Lower lobe of right lung (tissue), 2 donors: ENCODE measurements around the gene LHFPL6. TPM values are rescaled to one million over a fixed set of nuclear protein-coding genes. Genes with fewer than 3 reads are reported as not detected.

Source experiments
- ATAC-seq, 2 donors: fragments of 200-7000 bp; cut with Tn5 transposase; one replicate each; pipeline ENCODE4 v1.9.1; 2020 to 2022; ENCODE audit warnings: mild to moderate bottlenecking in 2 of 2, moderate library complexity in 2 of 2
- DNase-seq: peaks from one replicate; pipeline ENCODE4 v3.0.0-alpha.2; 2020
- H3K27ac ChIP-seq: fragments of 200-600 bp; one replicate; pipeline ENCODE4 v1.8.0; 2022
- H3K27me3 ChIP-seq: fragments of 200-600 bp; one replicate; pipeline ENCODE4 v1.8.0; 2022; ENCODE audit warnings: low read depth
- H3K36me3 ChIP-seq: fragments of 200-600 bp; one replicate; pipeline ENCODE4 v1.8.0; 2022; ENCODE audit warnings: mild to moderate bottlenecking
- H3K4me1 ChIP-seq: fragments of 200-600 bp; one replicate; pipeline ENCODE4 v1.8.0; 2022
- H3K4me3 ChIP-seq: fragments of 200-600 bp; one replicate; pipeline ENCODE4 v1.8.0; 2022; ENCODE audit warnings: mild to moderate bottlenecking
- H3K9me3 ChIP-seq: fragments of 200-600 bp; one replicate; pipeline ENCODE4 v1.8.0; 2022
- intact Hi-C: fragments of 100-400 bp; cut with DNase I; formaldehyde crosslinking; loops from one replicate; pipeline ENCODE4 v1.11.0; 2022
- total RNA-seq: library from RNA; stranded (reverse); fragmentation: NEBNext Ultra II Directional; extraction: Animal tissue kit (Norgen Biotek cat#: 25700); gene quantifications from one replicate; pipeline ENCODE4 v1.2.1, GENCODE V29; 2021
- TF ChIP-seq, protein P1 (sequence below): fragments of 200-600 bp; IDR thresholded peaks from one replicate; pipeline ENCODE4 v1.8.0; 2022; ENCODE audit warnings: antibody characterized with exemption, mild to moderate bottlenecking
- donor health status: DM: no; HTN: yes; CAD: no; lungs with severe emphysema.

LHFPL6 gene
- total RNA-seq, 1 donor from 2014 or later, result 68.7 TPM

DNA sequence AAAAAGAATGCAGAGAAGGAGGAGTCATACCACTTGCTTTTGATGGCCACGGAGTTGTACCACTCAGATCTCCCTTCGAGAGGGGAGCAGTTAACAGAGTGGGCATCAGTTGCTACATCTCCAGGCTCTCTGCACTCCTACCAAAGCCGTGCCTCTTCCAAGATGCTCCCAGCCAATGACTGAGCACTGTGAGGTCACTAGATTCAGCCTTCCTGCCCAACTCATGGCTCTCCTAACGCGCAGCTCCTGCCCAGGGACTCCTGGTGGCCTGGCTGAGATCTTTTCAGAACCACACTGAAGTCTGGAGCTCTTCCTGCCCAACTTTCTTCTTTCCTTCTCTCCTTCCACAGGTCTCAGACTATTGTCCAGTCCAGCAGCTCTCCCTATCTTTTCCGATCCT is 66.7 kb downstream of the LHFPL6 start:
- Histone ChIP-seq H3K27ac (no peak overlapping the region), H3K4me3 (no peak overlapping the region), H3K36me3 (no peaks in the 10 kb centered on the region), H3K27me3 (no peaks in the 10 kb centered on the region), H3K4me1 (peaks cover 7% of the 10 kb centered on the region), H3K9me3 (no peaks in the 10 kb centered on the region)
- DNase-seq, result no peak
- intact Hi-C loops, result no loop called here
- no peak for ATAC-seq
- TF ChIP-seq, protein P1, sequence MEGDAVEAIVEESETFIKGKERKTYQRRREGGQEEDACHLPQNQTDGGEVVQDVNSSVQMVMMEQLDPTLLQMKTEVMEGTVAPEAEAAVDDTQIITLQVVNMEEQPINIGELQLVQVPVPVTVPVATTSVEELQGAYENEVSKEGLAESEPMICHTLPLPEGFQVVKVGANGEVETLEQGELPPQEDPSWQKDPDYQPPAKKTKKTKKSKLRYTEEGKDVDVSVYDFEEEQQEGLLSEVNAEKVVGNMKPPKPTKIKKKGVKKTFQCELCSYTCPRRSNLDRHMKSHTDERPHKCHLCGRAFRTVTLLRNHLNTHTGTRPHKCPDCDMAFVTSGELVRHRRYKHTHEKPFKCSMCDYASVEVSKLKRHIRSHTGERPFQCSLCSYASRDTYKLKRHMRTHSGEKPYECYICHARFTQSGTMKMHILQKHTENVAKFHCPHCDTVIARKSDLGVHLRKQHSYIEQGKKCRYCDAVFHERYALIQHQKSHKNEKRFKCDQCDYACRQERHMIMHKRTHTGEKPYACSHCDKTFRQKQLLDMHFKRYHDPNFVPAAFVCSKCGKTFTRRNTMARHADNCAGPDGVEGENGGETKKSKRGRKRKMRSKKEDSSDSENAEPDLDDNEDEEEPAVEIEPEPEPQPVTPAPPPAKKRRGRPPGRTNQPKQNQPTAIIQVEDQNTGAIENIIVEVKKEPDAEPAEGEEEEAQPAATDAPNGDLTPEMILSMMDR, result no peak

DNA sequence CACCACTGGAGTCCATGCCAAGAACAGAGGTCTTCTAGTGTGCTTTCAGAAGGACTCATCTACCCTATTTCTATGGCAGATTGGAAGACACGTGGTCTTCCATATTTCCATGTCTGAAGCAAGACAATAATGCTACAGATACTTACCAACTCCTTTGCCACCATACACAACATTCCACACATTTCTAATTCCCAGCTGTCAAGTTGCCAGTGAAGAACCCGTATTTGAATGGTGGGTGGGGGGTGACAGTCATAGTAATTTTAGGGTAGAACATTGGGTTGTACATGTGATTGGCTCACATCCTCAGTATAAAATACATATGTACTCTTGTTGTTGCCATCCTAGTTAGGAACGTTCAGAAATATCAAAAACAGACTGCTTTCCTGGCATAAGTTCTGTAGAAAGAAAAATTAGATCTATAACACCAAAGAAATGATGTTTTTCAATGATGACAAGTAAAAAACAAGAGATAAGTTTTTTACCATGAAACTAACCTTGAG is 69.3 kb downstream of the LHFPL6 start:
- Histone ChIP-seq H3K9me3 (no peaks in the 10 kb centered on the region), H3K4me1 (peaks cover 11% of the 10 kb centered on the region), H3K36me3 (no peaks in the 10 kb centered on the region), H3K27me3 (no peaks in the 10 kb centered on the region), H3K27ac (no peak overlapping the region), H3K4me3 (no peak overlapping the region)
- TF ChIP-seq, protein P1, result no peak
- intact Hi-C loops, result no loop called here
- ATAC-seq (no peak), DNase-seq (no peak)

DNA sequence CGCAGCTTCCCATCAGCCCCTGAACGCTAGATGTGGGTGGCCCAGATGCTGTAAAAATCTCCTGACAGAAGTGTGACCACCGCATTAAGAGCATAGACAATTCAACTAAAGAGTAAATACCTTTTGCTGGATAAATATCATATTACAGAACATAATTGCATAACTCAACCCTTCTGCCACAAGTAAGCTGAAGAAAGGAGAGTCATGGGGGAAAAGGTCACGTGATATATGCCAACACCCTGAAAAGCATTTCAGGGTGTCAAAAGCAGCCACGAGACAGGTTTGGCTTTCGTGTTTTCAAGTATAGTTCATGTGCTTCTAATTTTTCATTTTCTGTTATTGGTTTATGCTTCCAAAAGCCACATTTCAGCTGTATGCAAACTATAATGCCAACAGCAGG is 71.3 kb downstream of the LHFPL6 start:
- intact Hi-C loops, result no loop called here
- Histone ChIP-seq H3K4me1 (peaks cover 11% of the 10 kb centered on the region), H3K27me3 (no peaks in the 10 kb centered on the region), H3K4me3 (no peak overlapping the region), H3K9me3 (no peaks in the 10 kb centered on the region), H3K27ac (no peak overlapping the region), H3K36me3 (no peaks in the 10 kb centered on the region)
- TF ChIP-seq, protein P1, result no peak
- no peak for DNase-seq
- no peak for ATAC-seq

DNA sequence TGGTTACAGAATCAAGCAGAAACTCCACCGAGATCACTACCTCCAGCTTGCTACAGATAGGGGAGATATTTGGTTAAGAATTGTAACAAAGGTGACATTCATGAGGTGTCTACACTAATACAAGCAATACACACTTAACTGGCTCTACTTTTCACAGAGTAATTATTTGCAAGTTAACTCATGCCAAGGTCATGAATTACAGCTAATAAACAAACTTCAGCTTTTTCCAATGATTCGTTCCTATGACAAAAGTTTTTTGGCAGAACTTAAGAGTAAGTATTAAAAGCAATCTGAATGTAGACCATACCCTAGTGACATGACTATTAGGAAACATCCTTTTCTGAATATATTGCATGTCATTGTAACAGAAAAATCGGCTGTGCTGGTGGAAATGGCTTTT is 72.1 kb downstream of the LHFPL6 start:
- TF ChIP-seq, protein P1, result no peak
- Histone ChIP-seq H3K9me3 (no peaks in the 10 kb centered on the region), H3K4me3 (no peak overlapping the region), H3K27me3 (no peaks in the 10 kb centered on the region), H3K27ac (no peak overlapping the region), H3K36me3 (no peaks in the 10 kb centered on the region), H3K4me1 (peaks cover 11% of the 10 kb centered on the region)
- DNase-seq (no peak), ATAC-seq (no peak)
- intact Hi-C loops, result no loop called here

DNA sequence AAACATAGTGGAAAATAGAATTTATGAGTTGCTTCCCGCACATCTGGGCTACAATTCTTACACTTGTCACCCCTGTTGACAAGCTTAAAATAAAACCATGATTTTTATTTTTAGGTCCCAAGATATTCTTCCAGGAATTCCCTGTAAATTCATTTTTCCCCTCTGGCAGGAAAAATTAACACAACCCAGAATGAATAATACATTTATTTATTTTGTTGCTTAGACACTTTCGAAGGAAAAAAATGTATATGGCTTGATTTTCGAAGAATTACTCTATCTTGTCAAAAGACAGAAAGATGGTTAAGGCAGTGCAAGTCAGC is 74.4 kb downstream of the LHFPL6 start:
- H3K4me3 ChIP-seq, result no peak overlapping the region
- no peak for DNase-seq
- H3K4me1 ChIP-seq, result peaks cover 11% of the 10 kb centered on the region
- no peaks in the 10 kb centered on the region for H3K27me3 ChIP-seq
- TF ChIP-seq, protein P1, result no peak
- no peak for ATAC-seq
- H3K9me3 ChIP-seq, result no peaks in the 10 kb centered on the region
- H3K27ac ChIP-seq, result no peak overlapping the region
- intact Hi-C loops, result no loop called here
- H3K36me3 ChIP-seq, result no peaks in the 10 kb centered on the region
